Duodenal mucosa (tissue), 2 donors: Measurements from ENCODE around the gene HIF1A.
"Not testable (repeated sequence)": the region's sequence is repeated elsewhere in the genome, so short reads cannot be mapped to it uniquely, and the experiment has no call there.

Source experiments
- H3K27ac ChIP-seq: one replicate; pipeline ENCODE4 v1.7.0; 2013; ENCODE audit warnings: low read depth, low read length
- H3K27me3 ChIP-seq, 2 donors: one replicate each; pipeline ENCODE4 v1.7.0; 2013; ENCODE audit warnings: low read length in 2 of 2, control low read depth in 1 of 2; ENCODE audit not compliant: insufficient read depth in 2 of 2, control insufficient read depth in 1 of 2
- H3K36me3 ChIP-seq, 2 donors: one replicate each; pipeline ENCODE4 v1.7.0; 2013; ENCODE audit warnings: low read length in 2 of 2, control low read depth in 1 of 2; ENCODE audit not compliant: insufficient read depth in 2 of 2, control insufficient read depth in 1 of 2
- H3K4me1 ChIP-seq, 2 donors: one replicate each; pipeline ENCODE4 v1.7.0; 2013; ENCODE audit warnings: low read length in 2 of 2, control low read depth in 1 of 2; ENCODE audit not compliant: insufficient read depth in 2 of 2, control insufficient read depth in 1 of 2
- H3K4me3 ChIP-seq, 2 donors: one replicate each; pipeline ENCODE4 v1.7.0; 2013; ENCODE audit warnings: low read length in 2 of 2, low read depth in 1 of 2
- H3K9ac ChIP-seq, 2 donors: one replicate each; pipeline ENCODE4 v1.7.0; 2013; ENCODE audit warnings: low read length in 2 of 2, low read depth in 1 of 2
- H3K9me3 ChIP-seq, 2 donors: one replicate each; pipeline ENCODE4 v1.7.0; 2013; ENCODE audit warnings: low read length in 2 of 2, control low read depth in 1 of 2; ENCODE audit not compliant: control insufficient read depth in 1 of 2

The HIF1A gene

DNA sequence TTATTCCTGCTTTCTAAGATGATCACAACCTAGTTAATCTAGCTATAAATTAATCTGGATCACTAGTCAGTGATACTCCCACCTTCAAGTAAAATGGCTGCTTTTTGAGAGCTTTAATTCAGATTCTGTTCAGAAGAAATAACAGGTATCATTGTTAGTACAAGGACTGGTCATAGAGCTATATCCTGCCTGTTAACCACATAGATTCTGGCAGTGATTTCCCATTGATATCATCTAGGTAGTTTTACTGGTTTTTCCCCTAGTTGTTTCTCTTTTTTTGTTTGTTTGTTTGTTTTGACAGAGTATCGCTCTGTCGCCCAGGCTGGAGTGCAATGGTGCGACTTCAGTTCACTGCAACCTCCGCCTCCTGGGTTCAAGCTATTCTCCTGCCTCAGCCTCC is 39.0 kb upstream of the HIF1A start:
- no peak overlapping the region for H3K9ac ChIP-seq
- H3K27me3 ChIP-seq, result no peaks in the 10 kb centered on the region
- H3K4me1 ChIP-seq, result peaks cover 3 to 6% of the 10 kb centered on the region in 2 donors
- H3K9me3 ChIP-seq, result no peaks in the 10 kb centered on the region
- H3K36me3 ChIP-seq, result no peaks in the 10 kb centered on the region
- H3K4me3 ChIP-seq, result no peak overlapping the region
- no peak overlapping the region for H3K27ac ChIP-seq

DNA sequence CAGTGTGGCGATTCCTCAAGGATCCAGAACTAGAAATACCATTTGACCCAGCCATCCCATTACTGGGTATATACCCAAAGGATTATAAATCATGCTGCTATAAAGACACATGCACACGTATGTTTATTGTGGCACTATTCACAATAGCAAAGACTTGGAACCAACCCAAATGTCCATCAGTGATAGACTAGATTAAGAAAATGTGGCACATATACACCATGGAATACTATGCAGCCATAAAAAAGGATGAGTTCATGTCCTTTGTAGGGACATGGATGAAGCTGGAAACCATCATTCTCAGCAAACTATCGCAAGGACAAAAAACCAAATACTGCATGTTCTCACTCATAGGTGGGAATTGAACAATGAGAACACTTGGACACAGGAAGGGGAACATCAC is 37.2 kb upstream of the HIF1A start:
- H3K27me3 ChIP-seq, H3K36me3 ChIP-seq, H3K27ac ChIP-seq, H3K4me3 ChIP-seq, H3K9ac ChIP-seq, H3K9me3 ChIP-seq: not testable (repeated sequence)
- H3K4me1 ChIP-seq, result peaks cover 17% of the 10 kb centered on the region in 2 donors

GRCh38 chr14:61659582-61659981 is 35.7 kb upstream of the HIF1A start:
- Histone ChIP-seq H3K27me3 (no peaks in the 10 kb centered on the region), H3K9ac (no peak overlapping the region), H3K27ac (no peak overlapping the region), H3K9me3 (no peaks in the 10 kb centered on the region), H3K36me3 (no peaks in the 10 kb centered on the region), H3K4me3 (no peak overlapping the region), H3K4me1 (peaks cover 17% of the 10 kb centered on the region in 2 donors)

DNA sequence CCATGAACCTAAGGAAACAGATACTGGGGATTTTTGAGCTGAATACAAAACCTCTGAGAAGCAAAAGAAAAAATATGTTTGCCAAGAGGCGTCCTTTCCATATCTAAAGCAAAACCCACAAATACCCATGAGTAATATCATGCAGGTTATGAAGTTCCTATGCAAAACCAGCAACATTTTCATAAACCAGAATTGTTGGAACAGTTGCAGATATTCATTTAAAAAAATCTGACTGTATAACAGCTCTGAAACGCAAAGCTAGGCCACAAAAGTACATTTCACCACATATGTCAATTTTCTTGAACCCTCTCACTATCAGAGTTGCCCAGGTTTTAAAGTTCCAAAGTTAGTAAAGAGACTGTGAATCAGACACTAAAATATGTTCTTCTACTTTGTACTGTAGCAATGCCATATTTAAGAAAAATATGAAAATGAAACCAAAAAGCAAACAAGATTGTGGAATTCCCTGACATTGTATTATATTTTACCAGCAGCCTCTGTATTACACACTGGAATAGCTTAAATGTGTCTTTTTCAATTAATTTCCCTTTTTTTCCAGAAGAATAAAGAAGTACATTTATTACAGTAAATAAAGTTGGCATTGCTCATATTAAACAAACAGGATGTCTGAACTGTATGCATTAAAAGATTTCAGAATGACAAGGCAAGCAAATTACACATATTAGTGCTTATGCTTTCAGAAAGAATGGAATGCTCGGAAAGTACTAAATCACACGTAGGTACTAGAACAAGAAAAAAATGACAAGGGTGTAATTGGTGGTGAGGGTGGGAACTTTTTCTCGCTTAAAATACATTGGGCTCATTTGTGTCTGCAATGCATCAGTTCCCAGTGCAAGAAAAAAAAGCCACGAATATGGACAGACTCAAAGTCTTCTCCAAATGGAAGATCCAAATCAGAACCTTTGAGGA is 33.6 kb upstream of the HIF1A start:
- H3K27ac ChIP-seq, result no peak overlapping the region
- H3K36me3 ChIP-seq, result no peaks in the 10 kb centered on the region
- peak overlapping the region; percentile 1 to 3 for H3K4me3 ChIP-seq
- H3K27me3 ChIP-seq, result no peaks in the 10 kb centered on the region
- H3K9ac ChIP-seq, result no peak overlapping the region
- H3K9me3 ChIP-seq, result no peaks in the 10 kb centered on the region
- H3K4me1 ChIP-seq, result peaks cover 17% of the 10 kb centered on the region in 2 donors

DNA sequence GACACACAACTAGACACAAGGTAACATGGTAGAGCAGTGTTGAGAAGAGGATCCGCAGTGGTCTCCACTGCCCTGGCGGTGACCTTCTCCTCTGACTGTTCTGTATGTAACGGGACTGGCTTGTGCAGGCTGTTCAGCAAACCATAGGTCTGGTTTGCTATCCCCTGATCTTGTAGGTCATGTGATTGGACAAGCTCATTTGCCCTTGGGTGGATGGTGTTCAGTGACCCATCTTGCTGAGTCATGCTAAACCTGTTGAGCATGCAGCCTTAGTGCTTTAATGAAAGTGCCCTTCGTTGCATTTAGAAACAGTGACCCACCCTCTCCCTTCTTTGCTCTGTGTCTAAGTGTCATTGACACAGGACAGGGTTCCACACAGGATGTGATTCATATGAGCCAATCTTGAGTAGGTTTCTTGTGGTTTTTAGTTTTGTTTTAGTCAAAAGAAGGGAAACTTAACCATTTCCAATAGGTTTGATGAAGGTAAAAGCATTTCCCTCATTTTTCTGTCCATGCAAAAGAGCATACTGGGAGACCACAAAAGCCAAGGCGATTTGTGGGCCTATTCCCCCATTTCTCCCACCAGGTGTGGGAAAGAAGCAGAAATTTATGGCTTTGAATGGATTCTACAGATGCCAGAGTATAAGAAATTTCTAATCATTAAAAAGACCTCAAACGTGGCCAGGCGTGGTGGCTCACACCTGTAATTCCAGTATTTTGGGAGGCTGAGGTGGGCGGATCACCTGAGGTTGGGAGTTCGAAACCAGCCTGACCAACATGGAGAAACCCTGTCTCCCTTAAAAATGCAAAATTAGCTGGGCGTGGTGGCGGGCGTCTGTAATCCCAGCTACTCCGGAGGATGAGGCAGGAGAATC is 32.6 kb upstream of the HIF1A start:
- peaks cover 17% of the 10 kb centered on the region in 2 donors for H3K4me1 ChIP-seq
- no peaks in the 10 kb centered on the region for H3K9me3 ChIP-seq
- no peak overlapping the region for H3K9ac ChIP-seq
- no peaks in the 10 kb centered on the region for H3K27me3 ChIP-seq
- H3K27ac ChIP-seq, result no peak overlapping the region
- H3K4me3 ChIP-seq, result peak overlapping the region; percentile 1 to 30
- H3K36me3 ChIP-seq, result no peaks in the 10 kb centered on the region

- Histone ChIP-seq H3K9me3 (no peaks in the 10 kb centered on the region), H3K27me3 (no peaks in the 10 kb centered on the region), H3K4me1 (peaks cover 17% of the 10 kb centered on the region in 2 donors), H3K36me3 (no peaks in the 10 kb centered on the region), H3K9ac (no peak overlapping the region), H3K27ac (no peak overlapping the region), H3K4me3 (peak overlapping the region in 1 of 2 donors; percentile 30)
Measured at GRCh38 chr14:61663312-61663979, 31.9 kb upstream of the HIF1A start.

- H3K36me3 ChIP-seq, result no peaks in the 10 kb centered on the region
- no peak overlapping the region for H3K9ac ChIP-seq
- peaks cover 0 to 4% of the 10 kb centered on the region in 2 donors for H3K4me1 ChIP-seq
- no peaks in the 10 kb centered on the region for H3K9me3 ChIP-seq
- no peaks in the 10 kb centered on the region for H3K27me3 ChIP-seq
- H3K27ac ChIP-seq, result no peak overlapping the region
- no peak overlapping the region for H3K4me3 ChIP-seq
Measured at GRCh38 chr14:61668282-61668681, 27.0 kb upstream of the HIF1A start.

GRCh38 chr14:61670576-61670975 is 24.7 kb upstream of the HIF1A start:
- Histone ChIP-seq H3K4me1 (peaks cover 0 to 4% of the 10 kb centered on the region in 2 donors), H3K27ac (no peak overlapping the region), H3K9ac (no peak overlapping the region), H3K27me3 (no peaks in the 10 kb centered on the region), H3K9me3 (no peaks in the 10 kb centered on the region), H3K4me3 (peak overlapping the region in 1 of 2 donors; percentile 16), H3K36me3 (no peaks in the 10 kb centered on the region)

DNA sequence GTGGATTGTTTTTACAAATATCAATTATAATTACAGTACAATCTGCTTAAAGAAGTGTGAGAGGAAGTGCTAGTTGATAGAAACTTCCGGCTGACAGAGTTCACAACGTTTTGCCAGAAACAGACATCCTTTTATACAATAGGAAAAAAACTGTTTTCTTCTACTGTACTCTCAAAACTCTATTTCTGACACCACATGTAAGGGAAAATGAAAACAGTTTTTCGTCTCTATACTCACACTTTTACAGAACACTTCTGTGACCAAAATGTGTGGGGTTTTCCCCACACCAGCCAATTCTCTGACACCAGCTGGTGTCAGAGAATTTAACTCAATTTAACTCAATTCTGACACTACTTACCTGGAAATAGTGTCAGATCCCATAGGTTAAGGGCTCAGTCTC is 24.2 kb upstream of the HIF1A start:
- H3K4me3 ChIP-seq, result peak overlapping the region in 1 of 2 donors; percentile 16
- no peak overlapping the region for H3K27ac ChIP-seq
- no peaks in the 10 kb centered on the region for H3K36me3 ChIP-seq
- H3K9me3 ChIP-seq, result no peaks in the 10 kb centered on the region
- no peaks in the 10 kb centered on the region for H3K27me3 ChIP-seq
- H3K4me1 ChIP-seq, result peaks cover 0 to 4% of the 10 kb centered on the region in 2 donors
- peak overlapping the region in 1 of 2 donors; percentile 10 for H3K9ac ChIP-seq
